T1000 (cell line): ENCODE results near the gene SLC24A3.

ENCODE experiments used
- DNase-seq: peaks from one replicate; lab custom pipeline; 2025; ENCODE audit warnings: mixed read lengths; lab: John Stamatoyannopoulos, UW

The SLC24A3 gene

GRCh38 chr20:19427913-19428312 lies 215.5 kb downstream of the SLC24A3 start:
- DNase-seq = no peak

GRCh38 chr20:19428324-19428723 lies 215.9 kb downstream of the SLC24A3 start:
- no peak for DNase-seq

DNA sequence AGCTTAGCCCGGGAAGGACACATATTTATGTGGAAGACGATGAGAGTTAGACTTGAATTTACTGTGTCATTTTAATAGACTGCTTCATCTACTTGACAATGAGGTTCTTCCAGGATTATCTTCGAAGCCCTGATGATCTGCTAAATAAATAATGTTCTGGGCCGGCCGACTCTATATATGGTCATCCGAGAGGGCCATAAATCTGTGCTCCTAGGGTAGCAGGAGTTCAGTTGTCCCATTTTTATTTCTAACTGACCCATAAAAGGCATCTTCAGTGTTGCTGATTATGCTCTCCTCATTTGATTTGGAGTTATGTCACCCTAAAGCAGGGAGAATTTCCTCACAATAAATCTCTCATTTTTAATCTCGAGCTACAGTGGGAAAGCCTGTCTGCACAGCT lies 217.1 kb downstream of the SLC24A3 start:
- no peak for DNase-seq

- no peak for DNase-seq
These were observed 218.3 kb downstream of the SLC24A3 start for GRCh38 chr20:19430641-19431315.

GRCh38 chr20:19431316-19431700 lies 218.9 kb downstream of the SLC24A3 start:
- DNase-seq = no peak

GRCh38 chr20:19431906-19432305 lies 219.5 kb downstream of the SLC24A3 start:
- no peak for DNase-seq

DNA sequence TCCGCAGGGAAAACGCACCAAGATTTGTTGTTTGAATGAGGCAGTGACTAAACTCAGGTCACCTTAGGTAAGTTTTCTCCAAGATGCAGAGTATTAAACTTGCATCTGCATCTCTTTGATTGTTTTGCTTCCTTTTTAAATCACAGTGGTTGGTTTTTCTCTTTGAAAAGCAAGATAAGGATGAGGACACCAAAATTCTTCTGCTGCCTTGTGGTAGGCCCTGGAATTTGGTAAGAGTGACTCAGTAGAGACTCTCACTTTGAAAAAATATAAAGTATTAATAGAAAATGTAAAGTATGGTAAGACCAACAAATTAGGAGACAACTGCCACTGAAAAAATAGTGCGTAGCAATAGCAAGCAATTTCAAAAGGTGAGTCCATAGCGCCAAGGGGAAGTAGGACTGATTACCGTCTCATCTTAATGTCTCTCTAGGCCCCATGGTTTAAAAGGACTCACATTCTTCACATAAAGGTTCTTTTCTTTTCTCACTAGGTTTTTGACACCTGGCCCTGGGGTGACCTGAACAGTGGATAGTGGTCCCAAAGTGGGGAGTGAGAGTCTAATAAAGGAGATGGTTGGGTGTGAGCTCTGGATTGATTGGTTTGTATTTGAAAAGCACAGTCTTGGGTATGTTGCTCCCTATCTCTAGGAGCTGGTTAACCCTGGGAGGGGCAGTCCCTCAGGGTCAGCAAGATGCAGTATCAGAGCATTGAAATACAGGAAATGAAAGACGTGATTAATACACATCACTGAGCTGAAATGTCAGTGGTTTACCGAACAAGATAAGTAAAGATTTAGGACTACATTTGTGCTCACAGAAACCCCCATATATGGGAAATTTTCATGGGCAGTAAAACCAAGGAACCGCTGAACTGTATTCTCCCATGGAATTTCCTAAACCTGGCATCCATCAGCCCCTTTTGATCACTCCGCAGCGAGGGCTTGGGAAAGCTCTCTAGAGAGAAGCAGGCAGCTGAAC lies 221.2 kb downstream of the SLC24A3 start:
- DNase-seq = no peak

GRCh38 chr20:19435316-19435715 lies 222.9 kb downstream of the SLC24A3 start:
- no peak for DNase-seq

DNA sequence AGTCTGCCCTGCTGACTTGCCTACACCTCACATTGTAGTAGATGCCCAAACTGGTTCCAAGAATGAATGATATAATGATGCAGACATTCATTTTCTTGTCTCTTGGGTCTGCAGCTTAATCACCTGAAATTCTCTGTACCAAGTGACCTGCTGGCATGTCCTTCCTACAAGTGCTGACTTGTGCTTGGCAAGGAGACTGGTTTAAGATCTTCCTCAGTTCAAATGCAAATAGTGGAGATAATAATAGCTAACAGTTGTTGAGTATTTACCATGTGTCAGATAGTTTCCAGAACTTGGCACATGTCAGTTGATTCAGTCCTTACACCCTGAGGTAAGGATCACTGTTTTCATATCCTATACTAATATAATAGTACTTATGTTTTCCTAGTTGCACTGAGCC lies 223.4 kb downstream of the SLC24A3 start:
- DNase-seq = no peak

DNA sequence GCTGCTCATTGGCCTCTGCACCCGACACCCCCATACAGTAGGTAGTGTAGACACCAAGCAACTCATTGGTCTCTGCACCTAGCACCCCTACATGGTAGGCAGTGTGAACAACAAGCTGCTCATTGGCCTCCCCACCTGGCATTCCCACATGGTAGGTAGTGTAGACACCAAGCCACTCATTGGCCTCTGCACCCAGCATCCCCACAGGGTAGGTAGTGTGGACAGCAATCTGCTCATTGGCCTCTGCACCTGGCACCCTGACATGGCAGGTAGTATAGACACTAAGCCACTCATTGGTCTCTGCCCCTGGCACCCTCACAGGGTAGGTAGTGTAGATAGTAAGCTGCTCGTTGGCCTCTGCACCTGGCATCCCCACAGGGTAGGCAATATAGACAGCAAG lies 226.0 kb downstream of the SLC24A3 start:
- DNase-seq = no peak

DNA sequence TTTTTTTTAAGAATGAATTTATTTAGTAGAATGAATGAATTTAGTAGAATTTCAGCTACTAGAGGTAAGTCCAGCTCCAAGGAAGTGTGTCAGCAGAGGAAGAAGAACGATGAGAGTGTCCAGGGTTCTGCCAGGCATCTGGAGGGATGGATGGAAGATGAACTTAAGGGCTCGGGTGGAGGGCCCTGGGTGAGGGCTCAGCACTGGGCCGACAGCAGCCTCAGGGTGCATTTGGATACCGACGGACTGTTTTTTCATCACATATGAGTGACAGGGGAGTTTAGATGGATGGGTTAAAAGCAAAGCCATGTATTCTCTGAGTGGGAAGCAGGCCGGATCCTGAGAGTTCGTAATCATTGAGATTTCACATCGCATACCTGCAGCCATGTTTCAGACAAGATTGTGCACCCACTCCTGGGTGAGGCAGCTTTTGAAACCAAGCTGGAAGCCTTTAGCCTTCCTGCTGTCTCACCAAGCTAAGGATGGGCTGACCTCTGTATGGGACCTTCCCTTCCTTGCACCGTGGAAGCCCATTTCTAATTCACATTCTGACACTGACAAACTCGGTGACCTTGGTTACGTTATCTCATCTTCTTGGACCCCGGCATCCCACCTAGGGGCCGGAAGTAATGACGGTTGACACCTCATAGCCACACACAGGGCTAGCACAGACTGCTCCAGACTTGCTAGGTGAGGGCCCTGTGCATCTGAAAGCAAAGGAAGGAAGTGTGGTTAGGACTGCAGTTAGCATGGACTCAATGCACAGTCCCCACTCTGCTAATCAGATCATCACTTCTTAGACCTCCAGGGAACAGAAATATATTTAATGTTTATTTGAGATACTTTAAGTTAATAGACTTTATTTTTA lies 228.5 kb downstream of the SLC24A3 start:
- DNase-seq = no peak

DNA sequence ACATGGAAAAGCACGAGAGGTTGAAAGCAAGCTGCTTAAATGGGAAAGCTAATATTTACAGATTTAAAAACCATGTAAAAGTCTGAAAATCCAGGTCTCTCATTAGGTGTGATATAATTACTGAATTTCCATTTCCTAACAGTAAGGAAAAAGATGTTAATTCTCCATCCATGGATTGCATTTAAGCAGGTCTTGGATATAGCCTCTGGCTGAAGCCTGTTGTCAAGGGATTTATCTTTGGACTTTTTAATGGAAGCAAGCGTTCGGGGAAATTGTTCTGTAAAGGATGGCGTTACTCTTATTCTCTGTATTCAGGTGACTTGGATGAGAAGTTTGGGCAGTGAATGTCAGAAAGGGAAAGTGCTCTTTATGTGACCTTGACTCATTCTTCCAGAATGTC lies 233.8 kb downstream of the SLC24A3 start:
- no peak for DNase-seq

DNA sequence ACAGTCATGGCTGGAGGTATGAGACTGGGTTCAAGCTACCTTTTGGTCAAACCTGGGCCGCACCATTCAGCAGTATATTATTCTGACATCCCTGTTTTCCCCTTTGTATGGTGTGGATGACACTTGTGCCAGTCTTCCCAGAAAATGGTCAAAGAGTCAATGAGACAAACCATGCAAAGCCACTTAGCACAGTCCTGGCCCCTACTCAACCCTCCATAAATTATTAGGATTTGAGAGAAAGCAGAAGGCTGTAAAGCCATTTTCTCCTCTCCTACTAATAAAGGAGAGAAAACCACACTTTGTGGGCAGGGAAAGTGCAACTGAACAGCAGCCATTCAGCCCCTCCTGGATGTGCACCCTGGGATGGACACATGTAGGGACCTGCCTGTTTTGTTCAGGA lies 236.2 kb downstream of the SLC24A3 start:
- no peak for DNase-seq

DNA sequence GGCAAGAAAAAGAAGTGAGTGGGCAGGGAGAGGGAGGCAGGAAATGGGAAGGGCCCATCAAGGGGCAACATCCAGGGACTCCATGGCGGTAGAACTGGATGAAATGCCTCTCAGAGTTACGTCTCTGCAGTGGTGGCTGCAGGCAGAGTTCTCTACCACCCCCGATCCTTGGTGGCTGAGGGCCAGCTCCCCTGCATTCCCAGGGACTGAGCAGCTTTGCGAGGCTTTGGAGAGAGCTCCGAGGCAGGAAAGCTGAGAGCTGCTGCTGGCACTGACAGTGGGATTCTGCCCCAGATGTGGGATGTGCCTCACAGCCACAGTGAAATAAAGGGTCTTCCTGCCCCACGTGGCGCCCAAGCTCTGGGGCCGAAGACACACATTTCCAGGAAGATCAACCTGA lies 236.6 kb downstream of the SLC24A3 start:
- no peak for DNase-seq

- no peak for DNase-seq
These were observed 238.9 kb downstream of the SLC24A3 start for GRCh38 chr20:19451231-19451922.

DNA sequence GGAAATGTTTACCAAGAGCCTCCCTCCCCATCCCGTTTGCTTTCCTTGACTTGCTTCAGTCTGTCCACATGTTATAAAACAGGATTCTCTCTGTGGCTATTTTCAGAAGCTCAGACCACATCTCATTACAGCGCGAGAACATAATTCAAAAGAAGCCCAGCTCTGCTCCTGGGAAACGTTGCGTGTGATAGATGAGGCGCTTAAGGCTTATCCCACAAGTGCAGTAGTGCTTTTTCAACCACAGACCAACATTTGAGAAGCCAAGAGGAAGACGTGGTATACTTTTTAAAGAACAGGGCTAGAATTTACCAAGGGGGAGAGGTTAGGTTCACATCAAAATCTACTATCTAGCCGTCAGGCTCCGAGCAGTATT lies 239.5 kb downstream of the SLC24A3 start:
- DNase-seq = no peak

DNA sequence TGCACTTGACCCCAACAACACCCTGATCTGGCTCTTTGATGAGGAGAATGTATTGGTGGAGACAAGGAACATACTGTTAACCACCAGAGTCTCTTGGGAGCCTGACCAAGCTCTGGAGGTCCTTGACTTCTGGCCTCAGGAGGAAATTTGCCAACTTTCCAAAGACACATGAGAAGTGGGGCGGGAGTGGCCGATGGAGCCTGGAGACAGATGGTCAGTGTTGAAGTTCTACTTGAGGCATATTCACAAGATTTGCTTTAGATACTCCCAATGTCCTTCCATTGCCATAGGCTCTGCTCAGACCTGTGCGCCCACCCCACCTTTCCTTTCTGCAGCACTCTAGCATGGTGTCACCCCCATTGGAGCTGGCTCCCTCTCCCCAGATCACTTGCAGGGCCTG lies 241.0 kb downstream of the SLC24A3 start:
- DNase-seq = no peak

- no peak for DNase-seq
These were observed 241.4 kb downstream of the SLC24A3 start for GRCh38 chr20:19453862-19454261.

- DNase-seq = no peak
These were observed 244.4 kb downstream of the SLC24A3 start for GRCh38 chr20:19456595-19457395.

GRCh38 chr20:19457611-19458010 lies 245.2 kb downstream of the SLC24A3 start:
- DNase-seq = no peak

GRCh38 chr20:19460386-19460785 lies 247.9 kb downstream of the SLC24A3 start:
- no peak for DNase-seq
